Endodermal cell (in vitro differentiated cells): ENCODE measurements around the gene LCN6. TPM values are rescaled to one million over a fixed set of nuclear protein-coding genes. Genes with fewer than 3 reads are reported as not detected.

Experiments
- DNase-seq: peaks from one replicate; pipeline ENCODE4 v3.0.0-alpha.2; 2017
- H3K27ac ChIP-seq: 2 replicates; pipeline ENCODE4 v1.5.1; 2013; ENCODE audit warnings: mild to moderate bottlenecking, low read depth, low read length, moderate library complexity
- H3K27me3 ChIP-seq: 2 replicates; pipeline ENCODE4 v1.6.1; 2013; ENCODE audit warnings: mild to moderate bottlenecking, low read length, moderate library complexity; ENCODE audit not compliant: insufficient read depth, control insufficient read depth, poor library complexity, severe bottlenecking
- H3K36me3 ChIP-seq: 2 replicates; pipeline ENCODE4 v1.7.0; 2013; ENCODE audit warnings: mild to moderate bottlenecking, low read length, moderate library complexity; ENCODE audit not compliant: control insufficient read depth, insufficient read depth
- H3K4me1 ChIP-seq: one replicate; pipeline ENCODE4 v1.7.0; 2013; ENCODE audit warnings: low read length; ENCODE audit not compliant: control insufficient read depth, insufficient read depth
- H3K4me3 ChIP-seq: 2 replicates; pipeline ENCODE4 v1.5.1; 2013; ENCODE audit warnings: mild to moderate bottlenecking, low read length, moderate library complexity
- H3K9ac ChIP-seq: 2 replicates; pipeline ENCODE4 v1.6.1; 2013; ENCODE audit warnings: mild to moderate bottlenecking, low read length, moderate library complexity; ENCODE audit not compliant: poor library complexity, severe bottlenecking; ENCODE audit errors: extremely low read depth
- H3K9me3 ChIP-seq: 2 replicates; pipeline ENCODE4 v1.6.1; 2013; ENCODE audit warnings: mild to moderate bottlenecking, low read length, moderate library complexity; ENCODE audit not compliant: control insufficient read depth
- H3K27ac Mint-ChIP-seq: 2 replicates; pipeline ENCODE4 v1.8.0; 2020; ENCODE audit warnings: mixed read lengths
- H3K27me3 Mint-ChIP-seq: 2 replicates; pipeline ENCODE4 v1.8.0; 2021; ENCODE audit warnings: mild to moderate bottlenecking, mixed read lengths; ENCODE audit not compliant: insufficient read depth
- H3K36me3 Mint-ChIP-seq: 2 replicates; pipeline ENCODE4 v1.8.0; 2020; ENCODE audit warnings: low read depth, mixed read lengths
- H3K4me1 Mint-ChIP-seq: 2 replicates; pipeline ENCODE4 v1.8.0; 2020; ENCODE audit warnings: mixed read lengths
- H3K4me3 Mint-ChIP-seq: 2 replicates; pipeline ENCODE4 v1.8.0; 2020; ENCODE audit warnings: mild to moderate bottlenecking, moderate library complexity, mixed read lengths
- H3K9me3 Mint-ChIP-seq: 2 replicates; pipeline ENCODE4 v1.8.0; 2020; ENCODE audit warnings: mild to moderate bottlenecking, mixed read lengths
- CTCF ChIP-seq: fragments of 200-600 bp; sonication (generic); conservative IDR thresholded peaks from 2 replicates; pipeline ENCODE4 v1.5.0; 2021; ENCODE audit warnings: antibody characterized with exemption, mild to moderate bottlenecking
- WGBS, 2 experiments: methylation state at CpG; one replicate each; pipeline versions ENCODE4 v1.1.5 to v1.1.7; 2013; ENCODE audit warnings: missing lambda C conversion rate in 2 of 2, mixed read lengths in 1 of 2; ENCODE audit not compliant: insufficient coverage in 1 of 2, insufficient read length in 1 of 2; 5-methylcytosine and 5-hydroxymethylcytosine counted together
- total RNA-seq, 2 donors: library from RNA; stranded (reverse); fragmentation: NEBNext Ultra II Directional in 1 of 2; extraction: Animal tissue kit (Norgen Biotek cat#: 25700) in 1 of 2; gene quantifications; 2 replicates in 1 of 2; 3 replicates in 1 of 2; pipeline ENCODE4 v1.2.1, GENCODE V29; 2021

Gene LCN6
- total RNA-seq, 2 donors from 2014 or later: not detected

DNA sequence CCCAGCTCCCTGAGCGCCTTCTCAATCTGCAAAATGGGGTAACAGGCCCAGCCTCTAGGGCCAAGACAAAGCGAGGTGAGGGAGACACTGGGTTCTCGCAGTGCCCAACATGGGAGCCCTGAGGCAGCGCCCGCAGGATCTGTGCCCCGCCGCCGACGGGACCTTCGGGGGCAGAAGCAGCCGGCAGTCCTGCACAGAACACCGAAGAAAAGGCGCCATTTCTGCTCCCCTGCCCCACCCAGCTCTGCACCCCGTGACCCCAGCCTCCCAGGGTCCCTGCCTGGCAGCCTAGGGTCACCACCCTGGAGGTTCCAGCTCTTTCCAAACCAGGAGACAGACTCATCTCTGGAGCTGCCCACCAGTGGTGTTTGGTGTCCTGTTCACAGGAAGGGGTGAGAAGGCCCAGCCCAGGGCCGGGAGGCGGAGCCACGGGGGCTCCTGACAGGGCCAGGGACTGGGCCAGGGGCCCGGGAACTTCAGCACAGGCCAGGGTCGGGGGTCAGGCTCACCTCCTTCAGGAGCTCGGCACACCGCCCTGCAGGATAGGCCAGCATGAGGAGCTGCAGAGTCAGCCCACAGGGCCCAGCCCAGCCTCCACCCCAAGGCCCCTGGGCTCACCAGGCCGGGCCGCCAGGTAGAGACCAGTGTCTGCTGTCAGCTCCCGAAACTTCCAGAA lies 6.4 kb upstream of the LCN6 start:
- Mint-ChIP-seq H3K9me3 (peaks cover 33% of the 10 kb centered on the region), H3K27me3 (peaks cover 16% of the 10 kb centered on the region), H3K4me1 (no peaks in the 10 kb centered on the region), H3K36me3 (peaks cover 2% of the 10 kb centered on the region), H3K27ac (no peak overlapping the region), H3K4me3 (no peak overlapping the region)
- Histone ChIP-seq H3K27me3 (no peaks in the 10 kb centered on the region), H3K9ac (no peak overlapping the region), H3K4me1 (no peaks in the 10 kb centered on the region), H3K36me3 (no peaks in the 10 kb centered on the region), H3K9me3 (peaks cover 15% of the 10 kb centered on the region), H3K4me3 (no peak overlapping the region), H3K27ac (no peak overlapping the region)
- peak; percentile 81 for DNase-seq
- WGBS, 2 experiments: 85 to 90% methylated on average over 15 to 24 of the region's 24 CpGs
- TF ChIP-seq CTCF: no peak

- no peak overlapping the region for H3K9ac ChIP-seq
- Mint-ChIP-seq H3K36me3 (peaks cover 2% of the 10 kb centered on the region), H3K4me3 (no peak overlapping the region), H3K4me1 (no peaks in the 10 kb centered on the region), H3K9me3 (peaks cover 33% of the 10 kb centered on the region), H3K27me3 (peaks cover 16% of the 10 kb centered on the region), H3K27ac (no peak overlapping the region)
- TF ChIP-seq CTCF: no peak
- DNase-seq: no peak
- H3K4me1 ChIP-seq: no peaks in the 10 kb centered on the region
- peaks cover 15% of the 10 kb centered on the region for H3K9me3 ChIP-seq
- no peaks in the 10 kb centered on the region for H3K36me3 ChIP-seq
- no peaks in the 10 kb centered on the region for H3K27me3 ChIP-seq
- H3K4me3 ChIP-seq: no peak overlapping the region
- WGBS, 2 experiments: 92 to 93% methylated on average over 14 to 17 of the region's 17 CpGs
- no peak overlapping the region for H3K27ac ChIP-seq
Observed at GRCh38 chr9:136754059-136754572, 5.8 kb upstream of the LCN6 start.

DNA sequence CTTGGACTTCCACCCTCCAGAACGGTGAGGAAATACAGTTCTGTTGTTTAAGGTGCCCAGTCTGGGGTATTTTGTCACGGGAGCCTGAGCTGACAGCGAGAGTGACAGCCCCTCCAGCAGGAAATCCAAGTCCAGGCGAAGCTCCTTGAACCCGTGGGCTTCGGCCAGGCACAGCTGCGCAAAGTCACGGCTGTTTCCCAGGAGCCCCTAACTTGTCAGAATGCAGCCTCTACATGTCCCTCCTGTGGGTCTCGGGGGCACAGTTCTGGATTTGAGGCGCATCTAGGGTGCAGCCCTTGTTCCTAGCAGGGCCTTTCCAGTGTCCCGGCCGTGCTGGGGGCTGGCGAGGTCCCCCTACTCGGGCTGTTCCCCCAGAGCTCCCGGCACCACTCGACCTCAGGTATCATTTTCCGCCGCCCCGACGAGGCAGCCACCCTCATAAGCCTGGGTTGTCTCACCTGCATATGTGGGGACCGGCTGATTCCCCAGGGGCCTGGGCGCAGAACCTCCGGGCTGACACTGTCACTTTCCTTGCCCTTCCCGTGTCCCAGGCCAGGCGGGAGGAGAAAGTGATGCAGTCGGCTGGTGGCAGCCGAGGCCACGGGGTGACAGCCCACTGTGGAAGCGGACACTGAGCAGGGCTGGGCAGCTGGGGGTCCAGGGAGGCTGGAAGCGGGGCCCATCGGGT lies 5.2 kb upstream of the LCN6 start:
- peaks cover 15% of the 10 kb centered on the region for H3K9me3 ChIP-seq
- DNase-seq: no peak
- 82 to 87% methylated on average over 28 to 31 of the region's 31 CpGs for WGBS, 2 experiments
- no peak for TF ChIP-seq CTCF
- Mint-ChIP-seq H3K36me3 (peaks cover 2% of the 10 kb centered on the region), H3K9me3 (peaks cover 33% of the 10 kb centered on the region), H3K27ac (no peak overlapping the region), H3K27me3 (peaks cover 16% of the 10 kb centered on the region), H3K4me1 (no peaks in the 10 kb centered on the region), H3K4me3 (no peak overlapping the region)
- H3K36me3 ChIP-seq: no peaks in the 10 kb centered on the region
- H3K27ac ChIP-seq: no peak overlapping the region
- H3K9ac ChIP-seq: no peak overlapping the region
- no peaks in the 10 kb centered on the region for H3K4me1 ChIP-seq
- no peak overlapping the region for H3K4me3 ChIP-seq
- H3K27me3 ChIP-seq: no peaks in the 10 kb centered on the region
